GM21723 (cell line): ENCODE measurements around the gene CBX4.

ENCODE experiments used
- ATAC-seq: cut with Tn5 transposase; IDR thresholded peaks from one replicate; pipeline ENCODE4 v1.9.1; 2021; ENCODE audit warnings: mild to moderate bottlenecking, moderate library complexity; ENCODE audit not compliant: unreplicated experiment

CBX4 gene

DNA sequence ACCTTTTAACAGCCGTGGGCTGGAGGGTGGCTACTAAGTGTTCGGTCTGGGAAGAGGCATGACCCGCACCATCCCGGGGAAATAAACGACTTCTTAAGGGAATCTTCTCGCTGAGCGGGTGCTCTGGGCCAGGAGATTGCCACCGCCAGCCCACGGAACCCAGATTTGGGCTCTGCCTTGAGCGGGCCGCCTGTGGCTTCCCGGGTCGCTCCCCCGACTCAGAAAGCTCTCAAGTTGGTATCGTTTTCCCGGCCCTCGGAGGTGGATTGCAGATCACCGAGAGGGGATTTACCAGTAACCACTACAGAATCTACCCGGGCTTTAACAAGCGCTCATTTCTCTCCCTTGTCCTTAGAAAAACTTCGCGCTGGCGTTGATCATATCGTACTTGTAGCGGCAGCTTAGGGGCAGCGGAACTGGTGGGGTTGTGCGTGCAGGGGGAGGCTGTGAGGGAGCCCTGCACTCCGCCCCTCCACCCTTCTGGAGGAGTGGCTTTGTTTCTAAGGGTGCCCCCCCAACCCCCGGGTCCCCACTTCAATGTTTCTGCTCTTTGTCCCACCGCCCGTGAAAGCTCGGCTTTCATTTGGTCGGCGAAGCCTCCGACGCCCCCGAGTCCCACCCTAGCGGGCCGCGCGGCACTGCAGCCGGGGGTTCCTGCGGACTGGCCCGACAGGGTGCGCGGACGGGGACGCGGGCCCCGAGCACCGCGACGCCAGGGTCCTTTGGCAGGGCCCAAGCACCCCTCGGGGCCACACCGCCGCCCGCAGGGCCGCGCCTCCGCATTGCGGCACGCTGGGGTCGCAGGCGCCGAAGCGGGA, 3.6 kb upstream of the CBX4 start:
- ATAC-seq, result no peak

DNA sequence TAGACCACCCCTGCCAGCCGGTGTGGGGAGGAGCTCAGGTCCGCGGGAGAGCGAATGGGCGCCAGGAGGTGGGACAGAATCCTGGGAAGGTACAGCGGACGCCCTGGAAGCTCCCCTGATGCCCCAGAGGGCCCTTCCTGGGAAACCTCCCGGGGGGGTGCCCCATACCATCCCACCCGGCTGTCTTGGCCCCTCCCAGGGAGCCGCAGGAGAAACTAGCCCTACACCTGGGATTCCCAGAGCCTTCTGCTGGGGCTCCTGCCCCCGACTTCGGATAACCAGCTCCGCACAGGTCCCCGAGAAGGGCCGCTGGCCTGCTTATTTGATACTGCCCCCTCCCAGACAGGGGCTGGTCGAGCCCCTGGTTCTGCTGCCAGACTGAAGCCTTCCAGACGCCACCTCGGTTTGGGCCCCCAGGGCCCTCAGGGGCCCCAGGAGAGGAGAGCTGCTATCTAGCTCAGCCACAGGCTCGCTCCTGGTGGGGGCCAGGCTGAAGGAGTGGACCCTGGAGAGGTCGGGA, 3.0 kb upstream of the CBX4 start:
- ATAC-seq, result no peak

DNA sequence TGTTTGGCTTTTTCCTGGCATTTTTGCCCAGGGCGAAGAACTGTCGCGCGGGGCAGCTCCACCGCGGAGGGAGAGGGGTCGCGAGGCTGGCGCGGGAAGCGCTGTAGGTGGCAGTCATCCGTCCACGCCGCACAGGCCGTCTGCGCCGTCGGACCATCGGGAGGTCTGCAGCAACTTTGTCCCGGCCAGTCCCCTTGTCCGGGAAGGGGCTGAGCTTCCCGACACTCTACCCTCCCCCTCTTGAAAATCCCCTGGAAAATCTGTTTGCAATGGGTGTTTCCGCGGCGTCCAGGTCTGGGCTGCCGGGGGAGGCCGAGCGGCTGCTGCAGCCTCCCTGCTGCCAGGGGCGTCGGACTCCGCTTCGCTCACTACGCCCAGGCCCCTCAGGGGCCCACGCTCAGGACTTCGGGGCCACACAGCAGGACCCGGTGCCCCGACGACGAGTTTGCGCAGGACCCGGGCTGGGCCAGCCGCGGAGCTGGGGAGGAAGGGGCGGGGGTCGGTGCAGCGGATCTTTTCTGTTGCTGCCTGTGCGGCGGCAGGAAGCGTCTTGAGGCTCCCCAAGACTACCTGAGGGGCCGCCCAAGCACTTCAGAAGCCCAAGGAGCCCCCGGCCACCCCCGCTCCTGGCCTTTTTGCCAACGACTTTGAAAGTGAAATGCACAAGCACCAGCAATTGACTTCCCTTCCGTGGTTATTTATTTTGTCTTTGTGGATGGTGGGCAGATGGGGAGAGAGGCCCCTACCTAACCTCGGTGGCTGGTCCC, 2.3 kb upstream of the CBX4 start:
- no peak for ATAC-seq

DNA sequence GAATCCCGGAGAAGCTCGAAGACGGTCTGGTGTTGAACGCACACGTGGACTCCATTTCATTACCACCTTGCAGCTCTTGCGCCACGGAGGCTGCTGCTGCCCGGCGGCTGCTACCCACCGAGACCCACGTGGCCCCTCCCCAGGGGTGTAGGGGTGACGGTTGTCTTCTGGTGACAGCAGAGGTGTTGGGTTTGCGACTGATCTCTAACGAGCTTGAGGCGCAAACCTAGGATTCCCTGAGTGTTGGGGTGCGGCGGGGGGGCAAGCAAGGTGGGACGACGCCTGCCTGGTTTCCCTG, 1.7 kb upstream of the CBX4 start:
- ATAC-seq, result no peak

DNA sequence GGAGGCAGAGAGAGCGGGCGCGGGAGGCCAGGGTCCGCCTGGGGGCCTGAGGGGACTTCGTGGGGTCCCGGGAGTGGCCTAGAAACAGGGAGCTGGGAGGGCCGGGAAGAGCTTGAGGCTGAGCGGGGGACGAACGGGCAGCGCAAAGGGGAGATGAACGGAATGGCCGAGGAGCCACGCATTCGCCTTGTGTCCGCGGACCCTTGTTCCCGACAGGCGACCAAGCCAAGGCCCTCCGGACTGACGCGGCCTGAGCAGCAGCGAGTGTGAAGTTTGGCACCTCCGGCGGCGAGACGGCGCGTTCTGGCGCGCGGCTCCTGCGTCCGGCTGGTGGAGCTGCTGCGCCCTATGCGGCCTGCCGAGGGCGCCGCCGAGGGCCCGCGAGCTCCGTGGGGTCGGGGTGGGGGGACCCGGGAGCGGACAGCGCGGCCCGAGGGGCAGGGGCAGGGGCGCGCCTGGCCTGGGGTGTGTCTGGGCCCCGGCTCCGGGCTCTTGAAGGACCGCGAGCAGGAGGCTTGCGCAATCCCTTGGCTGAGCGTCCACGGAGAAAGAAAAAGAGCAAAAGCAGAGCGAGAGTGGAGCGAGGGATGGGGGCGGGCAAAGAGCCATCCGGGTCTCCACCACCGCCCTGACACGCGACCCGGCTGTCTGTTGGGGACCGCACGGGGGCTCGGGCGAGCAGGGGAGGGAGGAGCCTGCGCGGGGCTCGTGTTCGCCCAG, 1.2 kb upstream of the CBX4 start:
- no peak for ATAC-seq

DNA sequence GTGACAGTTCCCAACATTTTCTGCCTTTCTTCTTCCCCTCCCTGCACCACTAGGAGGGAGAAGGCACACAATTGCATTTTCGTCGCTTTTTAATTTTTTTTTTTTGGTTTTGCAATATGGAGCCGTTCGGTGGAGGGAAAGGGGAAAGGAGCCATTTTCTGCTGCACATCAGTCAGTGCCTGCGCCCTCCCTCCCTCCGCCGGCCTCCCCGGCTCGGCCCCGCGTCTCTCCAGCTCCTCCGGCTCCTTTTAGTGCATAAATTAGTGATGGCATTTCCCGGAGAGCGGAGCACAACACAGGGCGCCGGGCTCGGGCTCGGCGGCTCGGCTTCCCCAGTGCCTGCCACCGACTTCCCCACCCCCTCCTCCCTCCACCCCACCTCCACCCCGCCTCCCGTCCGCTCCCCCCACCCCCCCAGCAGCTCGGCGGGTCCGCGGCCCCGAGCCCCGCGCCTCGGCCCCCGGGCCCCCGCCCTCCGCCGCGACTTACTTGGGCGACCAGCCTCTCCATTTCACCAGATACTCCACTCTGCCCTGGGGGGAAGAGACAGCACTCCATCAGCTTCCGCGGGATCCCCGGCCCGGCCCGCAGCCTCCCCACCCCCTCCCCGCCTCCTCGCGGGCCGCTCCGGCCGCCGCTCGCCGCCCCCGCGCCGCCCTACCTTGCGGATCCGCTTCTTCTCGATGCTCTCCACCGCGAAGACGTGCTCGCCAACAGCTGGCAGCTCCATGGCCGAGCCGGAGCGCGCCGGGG, 542 bp downstream of the CBX4 start:
- ATAC-seq, result peak; percentile 7

DNA sequence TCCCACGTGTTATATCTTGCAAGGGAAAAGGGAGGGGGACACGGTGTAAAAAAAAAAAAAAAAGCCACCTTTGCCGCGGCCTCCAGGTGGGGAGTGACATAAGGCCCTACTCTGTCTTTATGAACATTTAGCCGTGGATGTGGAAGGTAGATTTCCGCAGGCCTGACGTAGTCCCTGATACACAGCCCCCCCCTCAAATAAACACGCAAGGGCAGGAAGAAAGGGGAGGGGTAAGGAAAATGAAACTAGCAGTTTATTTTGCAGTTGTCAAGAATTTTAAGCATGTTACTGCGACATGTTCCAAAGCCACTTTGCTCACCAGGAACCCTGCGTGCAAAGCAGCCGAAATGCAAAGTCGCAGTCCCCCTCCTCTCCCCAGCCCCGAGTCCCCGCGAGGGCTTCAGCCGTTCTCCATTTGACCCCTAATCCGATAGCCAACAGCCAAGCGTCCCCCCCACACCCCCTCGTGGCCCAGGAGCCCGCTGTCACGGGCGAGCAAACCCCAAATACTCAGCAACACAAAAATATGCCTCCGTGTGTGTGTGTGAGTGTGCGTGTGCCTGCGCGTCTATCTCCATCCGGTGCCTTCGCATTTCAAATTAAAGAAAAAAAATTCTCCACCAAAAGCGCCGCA, 1.2 kb downstream of the CBX4 start:
- ATAC-seq, result no peak

DNA sequence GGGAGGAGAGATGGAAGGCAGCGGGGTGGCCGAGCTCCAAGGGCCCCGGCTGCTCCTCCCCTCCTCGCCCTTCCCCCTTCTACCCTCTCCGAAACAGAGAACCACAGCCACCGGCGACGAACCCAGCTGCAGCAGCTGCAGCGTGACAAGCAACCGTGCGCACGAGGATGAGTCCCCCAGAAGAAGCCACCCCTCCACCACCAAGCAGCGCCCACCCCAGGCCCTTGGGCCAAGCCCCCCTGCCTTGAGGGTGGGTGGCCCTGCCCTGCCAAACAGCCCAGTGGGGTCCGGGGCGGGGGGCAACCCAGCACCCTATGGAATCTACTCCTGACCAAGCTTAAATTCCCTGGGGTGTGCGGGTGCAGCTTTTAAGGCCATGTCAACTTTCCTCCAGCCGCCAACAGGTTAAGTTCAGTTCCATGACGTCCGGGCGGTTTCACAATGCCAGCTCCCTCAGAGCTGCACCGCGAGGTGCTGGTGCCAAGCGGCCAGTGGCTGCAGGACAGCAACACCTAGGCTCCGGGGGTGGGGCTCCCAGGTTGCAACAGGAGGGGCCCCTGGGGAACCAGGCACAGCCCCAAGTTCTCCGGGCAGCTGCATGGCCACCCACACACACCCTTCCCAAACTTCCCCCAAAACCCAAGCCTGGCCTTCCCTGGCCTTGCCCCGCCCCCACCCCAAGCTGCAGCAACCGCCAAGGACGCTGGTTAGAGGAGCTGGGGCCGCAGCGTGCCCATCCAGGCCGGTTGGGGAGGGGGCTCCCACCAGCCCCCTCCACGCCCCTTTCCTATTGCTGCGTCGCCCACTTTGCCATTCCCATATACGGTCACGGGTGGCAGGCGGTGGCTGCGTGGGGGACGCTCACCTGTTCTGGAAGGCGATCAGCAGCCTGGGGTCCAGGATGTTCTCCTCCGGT, 2.0 kb downstream of the CBX4 start:
- ATAC-seq, result no peak

DNA sequence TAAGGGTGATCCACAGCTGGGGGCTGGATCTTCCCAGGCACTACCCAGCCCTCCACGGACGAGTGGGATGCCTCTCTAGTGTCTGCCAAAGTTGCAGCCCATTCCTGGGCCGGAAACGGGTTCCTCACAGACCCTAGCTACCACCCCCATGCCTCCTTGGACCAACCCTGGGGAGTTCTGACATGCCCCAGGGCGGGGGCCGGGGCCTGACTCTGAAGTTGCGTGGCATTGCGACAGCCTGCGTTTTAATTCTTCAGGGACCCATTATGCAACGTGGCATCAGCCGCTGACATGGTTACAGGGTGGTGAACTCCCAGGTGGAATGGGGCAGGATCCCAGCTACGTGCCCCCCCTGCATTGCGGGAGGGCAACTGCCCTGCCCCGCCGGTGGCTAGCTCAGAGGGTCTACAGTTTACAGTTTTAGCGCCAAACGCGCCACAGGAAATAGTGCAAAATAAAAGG, 2.7 kb downstream of the CBX4 start:
- ATAC-seq, result no peak

DNA sequence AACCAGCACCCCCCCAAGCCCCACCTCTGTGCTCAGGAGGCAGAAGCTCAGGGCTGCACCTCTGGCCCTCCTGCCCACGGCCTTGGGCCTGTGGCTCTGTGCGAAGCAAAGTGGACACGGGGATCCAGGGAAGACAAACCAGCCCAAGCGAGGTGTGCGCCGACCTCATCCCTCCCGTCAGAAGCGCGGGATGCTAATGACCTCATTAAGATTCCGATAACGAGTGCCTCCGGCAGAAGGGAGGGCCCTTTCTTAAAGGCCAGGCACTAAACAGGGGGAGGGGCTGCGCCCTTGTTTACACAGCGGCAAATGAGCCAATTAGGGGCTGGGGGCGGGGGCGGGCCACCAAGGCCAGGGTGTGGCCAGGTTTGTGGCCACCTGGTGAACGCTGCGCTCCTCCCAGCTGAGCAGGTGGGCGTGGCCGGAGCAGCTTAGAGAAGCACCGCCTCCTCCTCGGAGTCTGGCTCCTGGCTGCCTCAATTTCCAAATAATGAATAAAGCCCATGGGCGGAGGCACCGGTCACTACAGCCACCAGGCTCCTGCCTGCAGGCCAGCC, 3.2 kb downstream of the CBX4 start:
- ATAC-seq, result no peak

DNA sequence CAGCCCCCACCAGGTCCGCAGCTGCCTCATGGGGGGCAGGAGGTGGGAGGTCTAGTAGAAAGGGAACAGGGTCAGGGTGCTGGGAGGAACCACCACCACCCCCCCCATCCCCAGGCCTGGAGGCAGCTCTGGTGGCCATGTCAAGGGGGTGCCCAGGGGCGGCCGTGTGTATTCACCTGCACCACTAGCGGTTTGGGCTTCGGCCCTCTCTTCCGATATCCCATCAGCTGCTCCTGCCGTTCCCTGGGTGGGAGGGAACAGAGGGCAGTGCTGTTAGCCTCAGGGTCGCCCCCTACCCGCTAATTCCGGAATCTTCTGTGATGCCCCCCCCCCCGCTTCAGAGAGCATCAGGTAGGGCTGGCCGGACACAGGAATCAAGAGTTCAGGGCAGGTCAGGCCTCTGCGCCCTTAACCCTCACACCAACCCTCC, 3.8 kb downstream of the CBX4 start:
- ATAC-seq, result no peak

DNA sequence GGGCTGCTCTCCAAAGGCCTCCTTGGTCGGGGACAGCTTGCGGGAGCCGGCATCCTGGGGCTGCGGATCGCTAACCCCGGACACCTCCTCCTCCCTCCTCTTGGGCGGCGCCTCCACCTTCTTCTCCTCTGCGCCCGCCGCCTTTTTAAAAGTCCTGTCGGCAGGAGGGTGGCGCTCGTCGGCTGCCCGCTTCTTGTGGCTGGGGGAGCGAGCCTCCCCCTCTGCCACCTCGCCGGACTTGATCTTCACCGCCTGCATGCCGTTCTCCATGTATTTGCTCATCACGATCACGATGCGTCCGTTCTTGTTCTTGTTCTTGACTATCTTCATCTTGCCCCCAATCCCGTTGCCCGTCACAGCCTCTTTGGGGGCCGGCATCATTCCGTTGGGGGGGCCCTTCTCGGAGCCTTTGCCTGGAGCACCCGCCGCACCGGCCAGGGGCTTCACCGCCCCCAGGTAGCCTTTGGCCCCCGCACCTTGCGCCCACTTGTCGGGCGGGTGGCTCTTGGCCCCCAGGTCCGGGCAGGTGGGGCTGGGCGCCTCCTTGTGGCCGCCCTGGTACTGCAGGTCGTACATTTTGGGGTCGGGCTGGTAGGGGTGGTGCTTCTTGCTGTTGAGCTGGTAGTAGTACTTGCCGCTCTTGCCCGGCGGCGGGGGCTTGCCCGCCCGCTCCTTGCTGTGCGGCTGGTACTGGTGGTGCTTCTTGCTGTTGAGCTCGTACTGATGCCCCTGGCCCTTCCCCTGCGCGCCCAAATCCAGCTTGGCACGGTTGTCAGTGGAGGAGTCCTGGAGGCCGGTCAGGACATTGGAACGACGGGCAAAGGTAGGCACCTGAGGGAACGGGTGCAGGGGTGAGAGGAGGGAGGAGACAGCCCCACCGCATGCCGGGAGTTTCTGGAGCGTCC, 4.4 kb downstream of the CBX4 start:
- no peak for ATAC-seq

DNA sequence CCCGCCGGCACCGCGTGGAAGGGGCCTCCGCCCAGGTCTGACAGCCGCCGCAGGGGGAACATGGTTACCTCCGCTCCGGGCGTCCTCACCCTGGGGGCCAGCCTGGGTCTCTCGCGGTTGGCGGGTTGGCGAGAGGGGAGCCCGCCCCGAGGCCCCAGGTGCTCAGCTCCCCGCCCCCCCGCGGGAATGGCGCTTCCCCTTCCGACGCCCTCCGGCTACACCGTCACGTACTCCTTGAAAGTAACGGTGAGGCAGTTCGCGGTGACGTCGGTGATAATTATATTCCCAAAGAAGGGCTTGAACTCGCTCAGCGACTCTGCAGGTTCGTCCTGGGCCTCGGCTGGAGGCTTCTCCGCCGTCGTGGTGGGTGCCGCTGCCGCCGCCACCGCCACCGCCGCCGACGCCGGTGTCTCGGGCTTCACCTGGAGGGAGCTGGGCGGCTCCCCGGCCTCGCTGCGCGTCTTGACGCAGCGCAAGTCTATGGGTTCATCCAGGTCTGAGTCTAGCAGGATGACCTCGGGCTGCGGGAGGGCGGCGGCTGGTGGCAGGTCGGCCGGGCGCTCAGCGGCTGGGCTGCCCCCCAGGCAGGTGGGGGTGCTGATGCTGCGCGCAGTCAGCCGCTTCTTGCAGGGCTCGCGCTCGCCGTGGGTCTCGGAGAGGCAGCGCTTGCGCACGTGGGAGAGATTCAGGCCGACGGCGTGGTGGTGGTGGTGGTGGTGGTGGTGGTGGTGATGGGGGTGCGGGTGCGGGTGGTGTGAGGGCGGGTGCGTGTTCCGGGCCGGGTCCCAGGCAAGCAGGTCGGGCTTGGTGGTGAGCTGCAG, 5.3 kb downstream of the CBX4 start:
- ATAC-seq, result no peak

DNA sequence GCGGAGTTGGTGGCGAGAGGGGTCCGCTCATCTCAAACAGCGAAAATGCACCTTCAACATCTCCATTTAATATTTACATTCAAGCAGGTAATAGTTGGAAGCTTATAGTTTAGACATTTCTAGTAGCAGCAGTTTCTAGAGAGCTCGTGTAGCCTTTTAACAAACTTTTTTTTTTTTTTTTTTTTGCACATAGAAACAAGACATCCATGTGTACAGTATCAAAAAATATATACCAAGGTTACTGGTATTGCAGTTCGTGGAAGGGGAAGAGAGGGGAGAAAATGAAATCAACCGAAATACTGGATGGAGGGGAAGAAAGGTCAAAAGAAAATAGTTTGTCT, 6.2 kb downstream of the CBX4 start:
- ATAC-seq, result no peak

DNA sequence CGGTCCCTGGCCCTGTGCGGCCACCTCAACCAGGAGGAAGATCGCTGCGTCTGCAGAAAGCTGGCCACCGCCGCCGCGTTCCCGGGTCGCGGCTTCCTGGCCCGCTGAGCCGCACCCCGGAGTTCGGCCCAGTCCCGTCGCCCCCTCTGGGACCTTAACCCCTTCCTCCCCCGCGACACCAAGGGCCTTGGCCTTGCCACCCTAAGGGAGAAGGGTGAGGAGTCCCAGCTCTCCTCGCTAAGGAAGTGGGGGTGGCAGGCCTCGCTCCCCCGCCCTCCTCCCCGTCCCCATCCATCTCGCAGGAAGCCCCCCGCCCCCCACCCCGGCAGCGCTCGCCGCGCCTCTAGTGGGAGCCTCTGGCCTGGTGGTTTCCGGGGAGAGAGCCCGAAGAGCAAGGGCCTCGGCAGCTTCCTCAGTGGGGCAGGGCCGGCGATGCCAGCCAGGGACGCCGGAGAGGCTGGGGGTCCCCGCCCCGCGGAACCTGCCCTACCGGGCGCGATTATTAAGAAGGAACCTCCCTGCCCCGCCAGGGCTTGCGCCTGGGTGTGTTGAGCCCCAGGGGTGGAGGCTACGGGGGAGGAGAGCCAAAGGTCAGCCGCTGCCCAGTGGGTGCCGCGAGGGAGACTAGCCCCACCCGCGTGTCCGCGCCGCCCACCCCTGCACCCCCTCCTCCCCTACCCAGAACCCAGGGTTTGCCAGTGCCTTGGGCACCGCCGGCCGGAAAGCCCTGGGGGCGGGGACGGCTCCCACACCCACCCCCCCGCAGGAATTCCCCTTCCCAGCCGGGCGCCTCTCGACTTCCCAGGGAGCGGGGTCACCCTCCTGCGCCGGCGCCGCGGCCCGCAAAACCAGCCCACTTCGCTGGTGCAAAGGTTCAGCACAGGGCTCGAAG, 6.8 kb downstream of the CBX4 start:
- ATAC-seq, result no peak
